BE2C (cell line): ENCODE measurements around the gene BLZF1.
"Not testable (repeated sequence)": the region's sequence is repeated elsewhere in the genome, so short reads cannot be mapped to it uniquely, and the experiment has no call there.

Experiments used
- DNase-seq: peaks from one replicate; pipeline ENCODE4 v3.0.0-alpha.2; 2020
- H3K27me3 ChIP-seq: fragments of 250-450 bp; sonication (Bioruptor Pico); 2 replicates; pipeline ENCODE4 v1.5.1; 2020; ENCODE audit warnings: mild to moderate bottlenecking
- H3K36me3 ChIP-seq: fragments of 250-450 bp; sonication (Bioruptor Pico); 2 replicates; pipeline ENCODE4 v1.5.1; 2020; ENCODE audit warnings: mild to moderate bottlenecking
- H3K4me1 ChIP-seq: fragments of 250-450 bp; sonication (Bioruptor Pico); 2 replicates; pipeline ENCODE4 v1.5.1; 2020
- H3K4me3 ChIP-seq: 2 replicates; pipeline ENCODE4 v1.5.1; 2011; ENCODE audit warnings: low read depth, low read length
- H3K9me3 ChIP-seq: fragments of 250-450 bp; sonication (Bioruptor Pico); 2 replicates; pipeline ENCODE4 v1.5.1; 2020
- TF ChIP-seq, protein P1 (sequence below): IDR thresholded peaks from 2 replicates; pipeline ENCODE4 v1.5.1; 2012; ENCODE audit warnings: mild to moderate bottlenecking, low read depth, low read length

BLZF1 gene

DNA sequence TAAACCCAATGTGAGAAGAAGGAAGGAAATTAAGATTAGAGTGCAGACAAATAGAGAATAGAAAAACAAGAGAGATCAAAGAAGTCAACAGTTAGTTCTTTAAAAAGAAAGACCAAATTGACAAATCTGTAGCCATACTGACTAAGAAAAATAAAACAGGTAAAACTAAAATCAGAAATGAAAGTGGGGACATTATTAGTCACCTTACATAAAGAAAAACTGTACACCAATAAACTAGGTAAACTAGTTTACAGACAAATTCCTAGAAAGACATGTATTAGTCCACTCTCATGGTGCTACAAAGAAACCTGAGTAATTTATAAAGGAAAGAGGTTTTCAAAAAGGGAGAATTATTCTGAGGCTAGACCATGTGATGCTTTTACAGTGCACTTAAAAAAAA, 22.3 kb downstream of the BLZF1 start:
- no peak for DNase-seq
- Histone ChIP-seq H3K4me3 (no peak overlapping the region), H3K9me3 (no peaks in the 10 kb centered on the region), H3K36me3 (peaks cover 18% of the 10 kb centered on the region), H3K4me1 (no peaks in the 10 kb centered on the region), H3K27me3 (no peaks in the 10 kb centered on the region)
- TF ChIP-seq, protein P1, sequence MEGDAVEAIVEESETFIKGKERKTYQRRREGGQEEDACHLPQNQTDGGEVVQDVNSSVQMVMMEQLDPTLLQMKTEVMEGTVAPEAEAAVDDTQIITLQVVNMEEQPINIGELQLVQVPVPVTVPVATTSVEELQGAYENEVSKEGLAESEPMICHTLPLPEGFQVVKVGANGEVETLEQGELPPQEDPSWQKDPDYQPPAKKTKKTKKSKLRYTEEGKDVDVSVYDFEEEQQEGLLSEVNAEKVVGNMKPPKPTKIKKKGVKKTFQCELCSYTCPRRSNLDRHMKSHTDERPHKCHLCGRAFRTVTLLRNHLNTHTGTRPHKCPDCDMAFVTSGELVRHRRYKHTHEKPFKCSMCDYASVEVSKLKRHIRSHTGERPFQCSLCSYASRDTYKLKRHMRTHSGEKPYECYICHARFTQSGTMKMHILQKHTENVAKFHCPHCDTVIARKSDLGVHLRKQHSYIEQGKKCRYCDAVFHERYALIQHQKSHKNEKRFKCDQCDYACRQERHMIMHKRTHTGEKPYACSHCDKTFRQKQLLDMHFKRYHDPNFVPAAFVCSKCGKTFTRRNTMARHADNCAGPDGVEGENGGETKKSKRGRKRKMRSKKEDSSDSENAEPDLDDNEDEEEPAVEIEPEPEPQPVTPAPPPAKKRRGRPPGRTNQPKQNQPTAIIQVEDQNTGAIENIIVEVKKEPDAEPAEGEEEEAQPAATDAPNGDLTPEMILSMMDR: no peak

DNA sequence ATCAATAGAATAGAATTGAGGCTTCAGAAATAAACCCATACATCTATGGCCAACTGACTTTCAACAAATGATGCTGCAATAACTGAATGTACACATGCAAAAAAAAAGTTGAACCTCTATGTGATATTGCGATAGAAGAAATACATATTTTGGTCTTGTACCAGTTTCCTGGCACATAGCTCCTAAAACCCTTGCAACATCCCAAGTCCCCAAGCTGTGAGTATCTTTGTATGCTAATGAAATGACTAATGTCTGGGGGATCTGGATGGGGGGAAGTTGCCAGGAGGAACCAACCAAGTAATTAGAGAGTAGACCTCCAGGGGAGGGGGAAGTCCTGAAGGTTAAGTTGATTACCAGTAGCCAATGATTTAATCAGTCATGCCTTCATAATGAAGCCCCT, 24.4 kb downstream of the BLZF1 start:
- Histone ChIP-seq H3K36me3 (peaks cover 18% of the 10 kb centered on the region), H3K4me1 (no peaks in the 10 kb centered on the region), H3K4me3 (no peak overlapping the region), H3K9me3 (no peaks in the 10 kb centered on the region), H3K27me3 (no peaks in the 10 kb centered on the region)
- TF ChIP-seq, protein P1: no peak
- DNase-seq: no peak

DNA sequence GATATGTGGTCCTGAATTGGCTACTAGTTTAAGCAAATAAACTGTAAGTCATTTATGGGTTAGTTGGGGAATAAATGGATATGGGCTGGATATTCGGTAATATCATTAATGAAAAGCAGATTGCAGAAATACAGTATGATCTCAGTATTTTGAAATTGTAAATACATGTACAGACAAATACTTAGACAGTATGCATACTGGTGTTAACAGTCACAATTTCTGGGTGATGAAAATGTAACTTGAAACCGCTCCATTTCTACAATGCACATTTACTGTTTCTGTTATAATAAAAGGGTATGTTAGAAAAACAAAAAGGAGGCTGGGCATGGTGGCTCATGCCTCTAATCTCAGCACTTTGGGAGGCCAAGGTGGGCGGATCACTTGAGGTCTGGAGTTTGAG, 28.0 kb downstream of the BLZF1 start:
- TF ChIP-seq, protein P1: no peak
- no peaks in the 10 kb centered on the region for H3K27me3 ChIP-seq
- peaks cover 3% of the 10 kb centered on the region; the same call in 1 of the 2 replicates for H3K36me3 ChIP-seq
- no peak for DNase-seq
- no peaks in the 10 kb centered on the region for H3K4me1 ChIP-seq
- no peak overlapping the region for H3K4me3 ChIP-seq
- no peaks in the 10 kb centered on the region for H3K9me3 ChIP-seq

DNA sequence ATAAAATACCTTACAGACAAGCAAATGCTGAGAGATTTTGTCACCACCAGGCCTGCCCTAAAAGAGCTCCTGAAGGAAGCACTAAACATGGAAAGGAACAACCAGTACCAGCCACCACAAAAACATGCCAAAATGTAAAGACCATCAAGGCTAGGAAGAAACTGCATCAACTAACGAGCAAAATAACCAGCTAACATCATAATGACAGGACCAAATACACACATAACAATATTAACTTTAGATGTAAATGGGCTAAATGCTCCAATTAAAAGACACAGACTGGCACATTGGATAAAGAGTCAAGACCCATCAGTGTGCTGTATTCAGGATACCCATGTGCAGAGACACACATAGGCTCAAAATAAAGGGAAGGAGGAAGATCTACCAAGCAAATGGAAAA, 34.6 kb downstream of the BLZF1 start:
- H3K4me1 ChIP-seq, H3K36me3 ChIP-seq: not testable (repeated sequence)

DNA sequence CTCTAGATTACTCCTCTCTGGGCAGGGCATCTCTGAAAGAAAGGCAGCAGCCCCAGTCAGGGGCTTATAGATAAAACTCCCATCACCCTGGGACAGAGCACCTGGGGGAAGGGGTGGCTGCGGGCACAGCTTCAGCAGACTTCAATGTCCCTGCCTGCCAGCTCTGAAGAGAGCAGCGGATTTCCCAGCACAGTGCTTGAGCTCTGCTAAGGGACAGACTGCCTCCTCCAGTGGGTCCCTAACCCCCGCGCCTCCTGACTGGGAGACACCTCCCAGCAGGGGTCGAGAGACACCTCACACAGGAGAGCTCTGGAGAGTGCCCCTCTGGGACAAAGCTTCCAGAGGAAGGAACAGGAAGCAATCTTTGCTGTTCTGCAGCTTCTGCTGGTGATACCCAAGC, 40.3 kb downstream of the BLZF1 start:
- not testable (repeated sequence) for DNase-seq, H3K4me3 ChIP-seq, H3K36me3 ChIP-seq

More for the DNA sequence above, 34.6 kb downstream of the BLZF1 start:
- H3K4me3 ChIP-seq, H3K9me3 ChIP-seq, DNase-seq, H3K27me3 ChIP-seq: not testable (repeated sequence)

DNA sequence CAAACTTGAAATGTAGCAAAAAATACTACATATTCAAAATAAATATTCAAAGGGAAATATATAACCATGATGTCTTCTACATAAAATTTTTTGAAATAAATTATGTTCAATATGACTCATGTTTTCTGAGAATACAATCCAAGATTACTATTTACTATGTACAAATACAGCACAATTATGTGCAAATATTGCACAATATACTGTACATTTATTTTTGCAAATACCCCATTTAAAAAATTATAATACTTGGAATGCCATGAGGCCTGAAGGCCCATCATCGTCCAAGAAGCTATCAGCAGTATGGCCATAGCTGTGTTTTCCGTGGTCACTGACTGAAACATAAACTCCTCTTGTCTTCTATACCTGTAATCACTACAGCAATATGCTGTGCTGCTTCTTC, 47.0 kb downstream of the BLZF1 start:
- H3K9me3 ChIP-seq: no peaks in the 10 kb centered on the region
- TF ChIP-seq, protein P1: no peak
- H3K27me3 ChIP-seq: no peaks in the 10 kb centered on the region; the same call in 1 of the 2 replicates
- H3K36me3 ChIP-seq: no peaks in the 10 kb centered on the region
- no peaks in the 10 kb centered on the region for H3K4me1 ChIP-seq
- DNase-seq: no peak
- H3K4me3 ChIP-seq: no peak overlapping the region

More for the DNA sequence above, 40.3 kb downstream of the BLZF1 start:
- not testable (repeated sequence) for H3K27me3 ChIP-seq, H3K9me3 ChIP-seq, H3K4me1 ChIP-seq

DNA sequence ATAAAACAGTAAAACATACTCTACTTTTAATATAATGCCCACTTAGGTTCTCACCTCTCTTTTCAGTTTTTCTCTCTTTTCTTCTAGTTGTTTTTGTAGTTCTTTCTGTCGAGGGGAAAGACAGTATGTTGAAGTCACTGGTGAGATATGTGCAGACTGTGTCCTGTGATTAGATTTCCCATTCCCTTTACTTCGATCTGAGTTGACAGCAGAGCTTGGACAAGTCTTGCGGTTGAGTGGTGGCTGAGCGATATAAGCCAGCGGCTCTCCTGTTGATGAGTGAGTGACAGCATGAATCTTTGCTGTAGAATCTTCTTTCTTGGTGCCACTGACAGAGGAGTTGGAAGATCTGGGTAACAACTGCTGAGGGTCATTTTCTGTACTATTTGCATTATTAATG, 53.3 kb downstream of the BLZF1 start:
- TF ChIP-seq, protein P1: no peak
- H3K9me3 ChIP-seq: no peaks in the 10 kb centered on the region
- DNase-seq: no peak

More for the DNA sequence above, 53.3 kb downstream of the BLZF1 start:
- Histone ChIP-seq H3K4me1 (no peaks in the 10 kb centered on the region), H3K4me3 (no peak overlapping the region), H3K27me3 (peaks cover 20% of the 10 kb centered on the region), H3K36me3 (no peaks in the 10 kb centered on the region)
